IMR-90 (cell line): Measurements from ENCODE around the gene ADCY9.

Experiments
- BHLHE40 ChIP-seq: fragments of 150-350 bp; IDR thresholded peaks from 2 replicates; pipeline ENCODE4 v1.6.1; 2016; ENCODE audit warnings: mild to moderate bottlenecking, low read depth, low read length
- CEBPB ChIP-seq: IDR thresholded peaks from 2 replicates; pipeline ENCODE4 v1.6.1; 2012; ENCODE audit warnings: low read depth, low read length, improper control_type of control experiment
- CHD1 ChIP-seq: IDR thresholded peaks from 2 replicates; pipeline ENCODE4 v1.6.1; 2012; ENCODE audit warnings: low read depth, low read length, improper control_type of control experiment
- FOS ChIP-seq: fragments of 150-350 bp; IDR thresholded peaks from 2 replicates; pipeline ENCODE4 v1.6.1; 2016; ENCODE audit warnings: low read depth, low read length
- MAFK ChIP-seq: IDR thresholded peaks from 2 replicates; pipeline ENCODE4 v1.6.1; 2012; ENCODE audit warnings: low read depth, low read length, improper control_type of control experiment
- MXI1 ChIP-seq: IDR thresholded peaks from 2 replicates; pipeline ENCODE4 v1.6.1; 2012; ENCODE audit warnings: low read depth, mild to moderate bottlenecking, low read length, moderate library complexity, borderline replicate concordance
- POLR2A ChIP-seq: IDR thresholded peaks from 2 replicates; pipeline ENCODE4 v1.6.1; 2012; ENCODE audit warnings: mild to moderate bottlenecking, low read depth, low read length
- RAD21 ChIP-seq: IDR thresholded peaks from 2 replicates; pipeline ENCODE4 v1.6.1; 2012; ENCODE audit warnings: low read length, improper control_type of control experiment
- RCOR1 ChIP-seq: IDR thresholded peaks from 2 replicates; pipeline ENCODE4 v1.6.1; 2012; ENCODE audit warnings: mild to moderate bottlenecking, low read length, improper control_type of control experiment; ENCODE audit not compliant: insufficient replicate concordance
- RFX5 ChIP-seq: IDR thresholded peaks from 2 replicates; pipeline ENCODE4 v1.8.0; 2012; ENCODE audit warnings: low read depth, mild to moderate bottlenecking, low read length, moderate library complexity
- SMC3 ChIP-seq: fragments of 150-350 bp; IDR thresholded peaks from 2 replicates; pipeline ENCODE4 v1.6.1; 2016; ENCODE audit warnings: low read depth, mild to moderate bottlenecking, antibody characterized with exemption, low read length, moderate library complexity
- TF ChIP-seq, protein P1 (sequence below): conservative IDR thresholded peaks from 2 replicates; pipeline ENCODE4 v1.5.1; 2012; ENCODE audit warnings: mild to moderate bottlenecking, low read depth, low read length, improper control_type of control experiment
- TF ChIP-seq, protein P2 (sequence below): fragments of 150-350 bp; IDR thresholded peaks from 2 replicates; pipeline ENCODE4 v1.6.1; 2017; ENCODE audit warnings: mild to moderate bottlenecking, antibody characterized with exemption, low read length, low read depth
- TF ChIP-seq, protein P3 (sequence below): fragments of 150-350 bp; IDR thresholded peaks from 2 replicates; pipeline ENCODE4 v1.6.1; 2016; ENCODE audit warnings: low read depth, mild to moderate bottlenecking, low read length, moderate library complexity, borderline replicate concordance

DNA sequence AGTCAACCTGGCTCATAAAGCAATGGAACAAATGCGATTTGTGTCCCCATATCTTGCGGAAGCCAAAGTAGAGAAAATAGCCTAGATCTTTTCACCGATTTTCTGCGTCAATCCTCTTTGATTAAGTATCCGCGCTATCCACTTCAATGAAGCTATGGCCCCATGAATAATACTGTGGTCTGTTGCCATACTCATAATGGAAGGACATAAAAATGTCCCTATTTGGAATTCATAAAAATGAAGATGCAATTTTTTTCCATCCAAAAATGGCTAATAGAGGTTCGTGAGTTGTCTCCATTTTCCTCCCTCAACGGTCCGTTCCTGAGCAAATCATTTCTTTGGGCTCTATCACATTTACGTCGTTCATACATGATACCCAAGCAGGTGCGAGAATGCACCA, 25.4 kb upstream of the ADCY9 start:
- no peak for TF ChIP-seq POLR2A
- TF ChIP-seq, protein P1, sequence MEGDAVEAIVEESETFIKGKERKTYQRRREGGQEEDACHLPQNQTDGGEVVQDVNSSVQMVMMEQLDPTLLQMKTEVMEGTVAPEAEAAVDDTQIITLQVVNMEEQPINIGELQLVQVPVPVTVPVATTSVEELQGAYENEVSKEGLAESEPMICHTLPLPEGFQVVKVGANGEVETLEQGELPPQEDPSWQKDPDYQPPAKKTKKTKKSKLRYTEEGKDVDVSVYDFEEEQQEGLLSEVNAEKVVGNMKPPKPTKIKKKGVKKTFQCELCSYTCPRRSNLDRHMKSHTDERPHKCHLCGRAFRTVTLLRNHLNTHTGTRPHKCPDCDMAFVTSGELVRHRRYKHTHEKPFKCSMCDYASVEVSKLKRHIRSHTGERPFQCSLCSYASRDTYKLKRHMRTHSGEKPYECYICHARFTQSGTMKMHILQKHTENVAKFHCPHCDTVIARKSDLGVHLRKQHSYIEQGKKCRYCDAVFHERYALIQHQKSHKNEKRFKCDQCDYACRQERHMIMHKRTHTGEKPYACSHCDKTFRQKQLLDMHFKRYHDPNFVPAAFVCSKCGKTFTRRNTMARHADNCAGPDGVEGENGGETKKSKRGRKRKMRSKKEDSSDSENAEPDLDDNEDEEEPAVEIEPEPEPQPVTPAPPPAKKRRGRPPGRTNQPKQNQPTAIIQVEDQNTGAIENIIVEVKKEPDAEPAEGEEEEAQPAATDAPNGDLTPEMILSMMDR = no peak
- TF ChIP-seq MXI1 = no peak
- no peak for TF ChIP-seq CEBPB
- no peak for TF ChIP-seq SMC3
- no peak for TF ChIP-seq RFX5
- TF ChIP-seq RAD21 = no peak
- TF ChIP-seq FOS = no peak
- no peak for TF ChIP-seq MAFK
- TF ChIP-seq, protein P2, sequence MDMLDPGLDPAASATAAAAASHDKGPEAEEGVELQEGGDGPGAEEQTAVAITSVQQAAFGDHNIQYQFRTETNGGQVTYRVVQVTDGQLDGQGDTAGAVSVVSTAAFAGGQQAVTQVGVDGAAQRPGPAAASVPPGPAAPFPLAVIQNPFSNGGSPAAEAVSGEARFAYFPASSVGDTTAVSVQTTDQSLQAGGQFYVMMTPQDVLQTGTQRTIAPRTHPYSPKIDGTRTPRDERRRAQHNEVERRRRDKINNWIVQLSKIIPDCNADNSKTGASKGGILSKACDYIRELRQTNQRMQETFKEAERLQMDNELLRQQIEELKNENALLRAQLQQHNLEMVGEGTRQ = no peak
- TF ChIP-seq CHD1 = no peak
- no peak for TF ChIP-seq BHLHE40
- no peak for TF ChIP-seq RCOR1
- TF ChIP-seq, protein P3, sequence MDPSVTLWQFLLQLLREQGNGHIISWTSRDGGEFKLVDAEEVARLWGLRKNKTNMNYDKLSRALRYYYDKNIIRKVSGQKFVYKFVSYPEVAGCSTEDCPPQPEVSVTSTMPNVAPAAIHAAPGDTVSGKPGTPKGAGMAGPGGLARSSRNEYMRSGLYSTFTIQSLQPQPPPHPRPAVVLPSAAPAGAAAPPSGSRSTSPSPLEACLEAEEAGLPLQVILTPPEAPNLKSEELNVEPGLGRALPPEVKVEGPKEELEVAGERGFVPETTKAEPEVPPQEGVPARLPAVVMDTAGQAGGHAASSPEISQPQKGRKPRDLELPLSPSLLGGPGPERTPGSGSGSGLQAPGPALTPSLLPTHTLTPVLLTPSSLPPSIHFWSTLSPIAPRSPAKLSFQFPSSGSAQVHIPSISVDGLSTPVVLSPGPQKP = no peak
